Skin of body (tissue), 3 donors: ENCODE results near the gene NARF. TPM values are rescaled to one million over a fixed set of nuclear protein-coding genes. Genes with fewer than 3 reads are reported as not detected.
"Not testable (repeated sequence)": the region's sequence is repeated elsewhere in the genome, so short reads cannot be mapped to it uniquely, and the experiment has no call there.

Source experiments
- DNase-seq: peaks from one replicate; lab custom pipeline; 2025; lab: John Stamatoyannopoulos, UW
- small RNA-seq: library from RNA; depleted of rRNA; stranded (forward); fragments of <200 nt; gene quantifications from one replicate; pipeline ENCODE3, GENCODE V24; 2014; ENCODE audit warnings: low replicate concordance
- total RNA-seq: library from RNA; depleted of rRNA; stranded (reverse); fragments of >200 nt; gene quantifications from one replicate; pipeline ENCODE4 v1.2.3, GENCODE V29; 2014

NARF gene
- total RNA-seq, 1 donor from 2014 or later, result 36.0 TPM

DNA sequence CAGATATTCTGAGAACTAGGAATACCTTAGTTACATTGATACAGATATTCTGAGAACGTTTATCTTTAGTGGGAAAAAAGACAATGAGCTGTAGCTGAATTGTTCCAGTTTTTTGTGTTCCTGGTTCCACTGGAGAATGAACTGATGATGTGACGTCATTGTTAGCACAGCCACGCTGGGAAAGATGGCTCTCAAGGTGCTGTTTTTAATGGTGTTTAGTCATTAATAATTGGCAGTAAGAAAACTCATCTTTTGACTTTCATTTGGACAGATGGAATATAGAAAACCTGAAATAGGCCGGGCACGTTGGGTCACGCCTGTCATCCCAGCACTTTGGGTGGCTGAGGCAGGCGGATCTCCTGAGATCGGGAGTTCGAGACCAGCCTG, 71.4 kb downstream of the NARF start:
- no peak for DNase-seq

DNA sequence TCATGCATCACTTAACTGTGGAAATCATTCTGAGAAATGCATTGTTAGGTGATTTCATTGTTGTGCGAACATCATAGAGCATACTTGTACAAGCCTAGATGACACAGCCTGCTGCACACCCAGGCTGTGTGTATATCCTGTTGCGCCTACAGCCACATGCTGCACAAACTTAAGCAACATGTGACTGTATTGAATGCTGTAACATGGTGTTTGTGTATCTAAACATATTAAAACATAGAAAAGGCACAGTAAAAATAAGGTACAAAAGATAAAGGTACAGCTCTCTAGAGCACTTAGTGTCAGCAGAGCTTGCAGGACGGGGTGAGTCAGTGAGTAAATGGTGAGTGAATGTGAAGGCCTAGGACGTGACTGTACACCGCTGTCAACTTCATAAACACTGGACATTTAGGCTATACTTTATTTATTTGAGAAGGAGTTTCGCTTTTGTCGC, 72.9 kb downstream of the NARF start:
- no peak for DNase-seq

DNA sequence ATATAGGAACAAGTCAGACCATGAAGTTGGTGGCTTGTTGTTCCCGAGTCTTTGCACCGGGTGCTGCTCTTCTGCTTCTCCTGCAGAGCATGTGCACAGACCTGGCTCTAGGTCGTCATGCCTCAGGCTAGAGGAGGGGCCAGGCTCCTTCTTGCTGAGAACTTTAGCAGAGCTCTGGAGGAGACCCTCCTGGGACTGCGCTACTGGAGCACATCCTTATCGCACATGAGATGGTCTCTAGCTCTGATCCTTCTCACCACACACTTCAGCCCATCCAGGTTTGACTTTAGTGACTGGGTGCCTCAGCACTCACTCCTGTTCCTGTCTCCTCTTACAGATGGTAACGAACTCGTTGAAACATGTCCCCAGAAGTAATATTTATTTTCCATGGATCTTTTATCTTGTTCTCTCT, 75.9 kb downstream of the NARF start:
- DNase-seq, result no peak

GRCh38 chr17:82536512-82537201, 78.1 kb downstream of the NARF start:
- DNase-seq, result no peak

DNA sequence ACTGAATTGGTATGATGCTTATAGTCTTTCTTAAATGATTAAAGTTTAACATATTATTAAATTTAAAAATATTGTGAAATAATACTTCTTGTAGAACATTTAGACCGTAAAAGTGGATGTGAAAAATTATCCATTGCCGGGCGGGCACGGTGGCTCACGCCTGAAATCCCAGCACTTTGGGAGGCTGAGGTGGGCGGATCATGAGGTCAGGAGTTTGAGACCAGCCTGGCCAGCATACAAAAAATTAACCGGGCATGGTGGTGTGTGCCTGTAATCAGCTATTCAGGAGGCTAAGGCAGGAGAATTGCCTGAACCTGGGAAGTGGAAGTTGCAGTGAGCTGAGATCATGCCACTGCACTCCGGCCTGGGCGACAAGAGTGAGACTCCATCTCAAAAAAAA, 78.7 kb downstream of the NARF start:
- DNase-seq, result not testable (repeated sequence)

DNA sequence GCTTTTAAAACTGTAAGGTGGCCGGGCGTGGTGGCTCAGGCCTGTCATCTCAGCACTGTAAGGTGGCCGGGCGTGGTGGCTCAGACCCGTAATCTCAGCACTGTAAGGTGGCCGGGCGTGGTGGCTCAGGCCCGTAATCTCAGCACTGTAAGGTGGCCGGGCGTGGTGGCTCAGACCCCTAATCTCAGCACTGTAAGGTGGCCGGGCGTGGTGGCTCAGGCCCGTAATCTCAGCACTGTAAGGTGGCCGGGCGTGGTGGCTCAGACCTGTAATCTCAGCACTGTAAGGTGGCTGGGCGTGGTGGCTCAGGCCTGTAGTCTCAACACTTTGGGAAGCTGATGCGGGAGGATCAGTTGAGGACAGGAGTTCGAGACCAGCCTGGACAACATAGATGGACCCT, 80.5 kb downstream of the NARF start:
- DNase-seq, result not testable (repeated sequence)

Small RNAs within 50 kb of the gene (small RNA-seq; reads per million reads assigned to genes)
- not detected for gene RF00019

Other genes starting within 250 kb of the NARF start
- 22.6 TPM for gene CCDC57, start 245.9 kb upstream of the NARF start, total RNA-seq
- gene SLC16A3, start 229.7 kb upstream of the NARF start, total RNA-seq, result 16.3 TPM
- gene CSNK1D, start 185.0 kb upstream of the NARF start, total RNA-seq, result 40.5 TPM
- 0.30 TPM for gene CD7, start 141.1 kb upstream of the NARF start, total RNA-seq
- gene SECTM1, start 125.0 kb upstream of the NARF start, total RNA-seq, result 11.7 TPM
- not detected for gene TEX19, start 99.5 kb upstream of the NARF start, total RNA-seq
- gene UTS2R, start 87.0 kb upstream of the NARF start, total RNA-seq, result 0.20 TPM
- 14.8 TPM for gene HEXD, start 40.4 kb upstream of the NARF start, total RNA-seq
- 13.5 TPM for gene OGFOD3, start 40.2 kb upstream of the NARF start, total RNA-seq
- 24.8 TPM for gene CYBC1, start 8.0 kb upstream of the NARF start, total RNA-seq
- 25.4 TPM for gene FOXK2, start 61.0 kb downstream of the NARF start, total RNA-seq
- gene WDR45B, start 189.7 kb downstream of the NARF start, total RNA-seq, result 54.9 TPM
- 7.5 TPM for gene RAB40B, start 240.0 kb downstream of the NARF start, total RNA-seq